ENCODE data around the gene SIAE. TPM values are rescaled to one million over a fixed set of nuclear protein-coding genes. Genes with fewer than 3 reads are reported as not detected.

The SIAE gene, protein sequence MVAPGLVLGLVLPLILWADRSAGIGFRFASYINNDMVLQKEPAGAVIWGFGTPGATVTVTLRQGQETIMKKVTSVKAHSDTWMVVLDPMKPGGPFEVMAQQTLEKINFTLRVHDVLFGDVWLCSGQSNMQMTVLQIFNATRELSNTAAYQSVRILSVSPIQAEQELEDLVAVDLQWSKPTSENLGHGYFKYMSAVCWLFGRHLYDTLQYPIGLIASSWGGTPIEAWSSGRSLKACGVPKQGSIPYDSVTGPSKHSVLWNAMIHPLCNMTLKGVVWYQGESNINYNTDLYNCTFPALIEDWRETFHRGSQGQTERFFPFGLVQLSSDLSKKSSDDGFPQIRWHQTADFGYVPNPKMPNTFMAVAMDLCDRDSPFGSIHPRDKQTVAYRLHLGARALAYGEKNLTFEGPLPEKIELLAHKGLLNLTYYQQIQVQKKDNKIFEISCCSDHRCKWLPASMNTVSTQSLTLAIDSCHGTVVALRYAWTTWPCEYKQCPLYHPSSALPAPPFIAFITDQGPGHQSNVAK
- total RNA-seq (10 to 100 TPM; 15.7 to 21.8 (median 19.1) TPM), polyA plus RNA-seq (10 to 100 TPM in 2 of 3 donors, 1 to 10 TPM in 1; 9.1 to 15.7 (median 12.8) TPM)
- long read RNA-seq, donor 1, full-length matches to known transcripts, result 3 of 4 reads
- long read RNA-seq, donor 1, partial matches to known transcripts, result 0 of 4 reads
- long read RNA-seq, donor 1, other reads (novel, unspliced or antisense), result 1 of 4 reads
- long read RNA-seq, donor 2, full-length matches to known transcripts, result 5 of 9 reads
- long read RNA-seq, donor 2, partial matches to known transcripts, result 4 of 9 reads
- long read RNA-seq, donor 2, other reads (novel, unspliced or antisense), result 0 of 9 reads

DNA sequence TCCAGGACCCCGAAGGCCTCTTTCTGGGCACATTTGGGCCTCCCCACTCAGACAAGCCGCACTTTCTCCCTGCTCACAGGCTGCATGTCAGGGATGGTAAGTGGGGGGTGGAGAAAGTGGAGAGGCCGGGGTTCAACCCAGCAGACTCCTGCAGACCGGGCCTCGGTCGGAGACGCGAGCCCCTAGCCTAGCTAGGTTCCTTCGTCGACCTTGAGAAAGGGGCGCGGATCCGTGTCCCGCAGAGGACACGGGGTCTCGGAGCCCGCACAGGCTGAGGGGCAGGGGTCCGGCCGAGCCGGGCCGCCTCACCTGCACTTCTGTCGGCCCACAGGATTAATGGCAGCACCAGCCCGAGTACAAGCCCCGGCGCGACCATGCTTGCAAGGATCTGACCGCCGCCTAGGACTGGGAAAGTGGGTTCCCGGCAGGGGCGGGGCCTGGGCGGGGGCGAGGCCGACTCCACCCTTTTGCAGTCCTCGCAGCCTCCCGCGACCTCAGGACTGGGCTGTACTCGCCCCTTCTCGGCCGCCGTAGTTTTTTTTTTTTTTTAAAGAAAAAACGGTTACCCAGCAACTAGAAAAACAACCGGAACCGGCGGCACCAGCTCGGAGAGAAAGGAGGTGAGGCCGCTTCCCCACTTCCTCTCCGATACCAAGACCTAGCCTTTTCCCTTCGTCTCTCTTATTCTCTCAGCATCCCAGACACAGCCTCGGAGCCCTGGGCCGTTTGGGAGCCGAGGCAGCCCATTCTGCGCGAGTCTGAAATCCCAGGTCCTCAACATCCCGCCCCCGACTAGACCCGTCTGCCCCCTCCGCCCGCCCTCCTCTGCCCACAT lies at the start of gene SIAE, which contains the start of gene SPA17:
SIAE (minus strand) TSS at position 407 of the 835 bp plus-strand sequence; CDS start at position 376, 31 bp downstream.
SPA17 (plus strand) TSS at position 572 of the 835 bp plus-strand sequence. CDS start 1,361 bp downstream, outside the sequence.
- ATAC-seq (peak; percentile 99), DNase-seq (peak; percentile 94 to 96)
- Histone ChIP-seq H3K27ac (peak within 1 kb of the TSS; percentile 75), H3K27me3 (ENCODE audit: insufficient read depth in 3 of 3, low read length in 2 of 3) (no peaks in the 10 kb centered on the region), H3K4me3 (peak within 1 kb of the TSS; percentile 77), H3K4me1 (peaks cover 14% of the 10 kb centered on the region), H3K36me3 (ENCODE audit: insufficient read depth in 1 of 2, low read depth in 1 of 2) (no peaks in the 10 kb centered on the region), H3K9me3 (no peaks in the 10 kb centered on the region)
- WGBS, 3 donors, result 1% methylated on average over 51 to 58 of the region's 58 CpGs
- TF ChIP-seq, protein P1, sequence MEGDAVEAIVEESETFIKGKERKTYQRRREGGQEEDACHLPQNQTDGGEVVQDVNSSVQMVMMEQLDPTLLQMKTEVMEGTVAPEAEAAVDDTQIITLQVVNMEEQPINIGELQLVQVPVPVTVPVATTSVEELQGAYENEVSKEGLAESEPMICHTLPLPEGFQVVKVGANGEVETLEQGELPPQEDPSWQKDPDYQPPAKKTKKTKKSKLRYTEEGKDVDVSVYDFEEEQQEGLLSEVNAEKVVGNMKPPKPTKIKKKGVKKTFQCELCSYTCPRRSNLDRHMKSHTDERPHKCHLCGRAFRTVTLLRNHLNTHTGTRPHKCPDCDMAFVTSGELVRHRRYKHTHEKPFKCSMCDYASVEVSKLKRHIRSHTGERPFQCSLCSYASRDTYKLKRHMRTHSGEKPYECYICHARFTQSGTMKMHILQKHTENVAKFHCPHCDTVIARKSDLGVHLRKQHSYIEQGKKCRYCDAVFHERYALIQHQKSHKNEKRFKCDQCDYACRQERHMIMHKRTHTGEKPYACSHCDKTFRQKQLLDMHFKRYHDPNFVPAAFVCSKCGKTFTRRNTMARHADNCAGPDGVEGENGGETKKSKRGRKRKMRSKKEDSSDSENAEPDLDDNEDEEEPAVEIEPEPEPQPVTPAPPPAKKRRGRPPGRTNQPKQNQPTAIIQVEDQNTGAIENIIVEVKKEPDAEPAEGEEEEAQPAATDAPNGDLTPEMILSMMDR (IDR thresholded peaks at IDR 0.05), result no peak
- intact Hi-C loops (cut with DNase I), result loop anchor here in 1 of 2 donors (5.0 kb wide), 1 partner anchor 89 kb away; the partner anchor contains the start of gene ESAM

DNA sequence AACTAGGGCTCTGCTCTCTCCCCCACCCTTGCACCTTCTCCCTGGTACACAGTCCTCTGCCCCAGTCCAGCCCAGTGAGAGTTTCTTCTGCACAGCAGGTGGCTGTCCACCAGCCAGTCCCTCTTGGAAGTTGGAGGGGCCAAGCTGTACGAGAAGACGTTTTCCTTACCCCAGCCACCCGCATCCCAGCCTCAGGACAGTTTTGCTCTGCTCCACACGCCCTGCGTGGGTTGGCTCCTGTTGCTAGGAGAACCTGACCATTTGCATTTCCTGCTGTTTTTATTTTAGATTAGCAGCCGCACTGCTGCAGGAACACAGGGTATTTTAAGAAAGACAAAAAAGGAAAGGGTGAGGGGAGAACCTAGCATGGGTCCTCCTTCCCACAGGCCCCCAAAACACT lies 48.6 kb upstream of the SIAE start:
- 39 to 44% (median 42%) methylated on average over 6 of the region's 6 CpGs for WGBS, 3 donors
- TF ChIP-seq, protein P1 (IDR thresholded peaks at IDR 0.05), result no peak
- Histone ChIP-seq H3K36me3 (ENCODE audit: insufficient read depth in 1 of 2, low read depth in 1 of 2) (no peaks in the 10 kb centered on the region), H3K9me3 (no peaks in the 10 kb centered on the region), H3K27me3 (ENCODE audit: insufficient read depth in 3 of 3, low read length in 2 of 3) (peaks cover 0 to 70% (median 9%) of the 10 kb centered on the region in 3 donors), H3K27ac (no peak overlapping the region), H3K4me1 (no peaks in the 10 kb centered on the region), H3K4me3 (no peak overlapping the region)
- ATAC-seq, result no peak
- intact Hi-C loops (cut with DNase I), result loop anchor here in 1 of 2 donors (5.0 kb wide), 1 partner anchor 45 kb away; no protein-coding TSS in a partner anchor
- DNase-seq, result no peak

DNA sequence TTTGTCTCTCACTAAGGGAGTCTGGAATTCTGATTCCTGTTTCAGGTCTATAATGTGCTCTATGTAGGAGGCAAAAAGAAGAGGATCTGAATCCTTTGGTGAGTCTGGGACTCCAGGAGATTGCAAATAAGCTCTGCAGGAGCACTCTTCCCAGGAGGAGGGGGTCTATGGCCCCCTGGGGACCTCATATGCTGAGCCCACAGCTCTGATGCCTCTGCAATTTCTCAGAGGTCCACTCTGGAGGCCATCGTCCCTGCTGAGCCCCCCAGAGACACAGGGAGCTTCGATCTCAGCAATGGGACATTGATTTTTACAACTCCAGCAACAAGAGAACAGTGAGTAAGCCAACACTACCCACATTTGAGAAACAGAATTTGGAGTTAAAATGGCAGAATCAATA lies 46.0 kb upstream of the SIAE start:
- H3K4me3 ChIP-seq, result no peak overlapping the region
- H3K4me1 ChIP-seq, result no peaks in the 10 kb centered on the region
- TF ChIP-seq, protein P1 (IDR thresholded peaks at IDR 0.05), result no peak
- no peak for ATAC-seq
- H3K36me3 ChIP-seq (ENCODE audit: insufficient read depth in 1 of 2, low read depth in 1 of 2), result no peaks in the 10 kb centered on the region
- no peak for DNase-seq
- WGBS, 3 donors, result 53 to 71% (median 64%) methylated on average over 2 of the region's 2 CpGs
- H3K27ac ChIP-seq, result no peak overlapping the region
- intact Hi-C loops (cut with DNase I), result no loop called here
- H3K27me3 ChIP-seq (ENCODE audit: insufficient read depth in 3 of 3, low read length in 2 of 3), result peaks cover 0 to 77% (median 4%) of the 10 kb centered on the region in 3 donors
- no peaks in the 10 kb centered on the region for H3K9me3 ChIP-seq

DNA sequence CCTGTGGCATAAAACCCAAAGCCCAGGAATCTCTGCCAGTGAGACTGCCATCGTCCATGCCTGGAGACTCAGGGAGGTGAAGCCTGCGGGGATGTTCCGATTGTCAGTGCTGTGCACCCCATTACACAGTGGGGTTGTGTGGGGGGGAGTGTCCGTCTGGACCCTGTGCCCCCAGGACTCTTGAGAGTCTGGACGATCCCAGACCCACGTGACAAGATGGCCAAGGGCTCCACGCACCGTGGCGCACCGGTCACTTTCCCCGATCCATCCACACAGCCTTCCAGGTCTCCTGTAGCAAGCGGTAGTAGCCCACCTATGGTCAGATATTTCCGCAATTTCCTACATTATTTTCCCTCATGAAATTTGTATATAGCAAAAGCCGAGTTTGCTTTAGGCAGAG lies 45.3 kb upstream of the SIAE start:
- Histone ChIP-seq H3K4me3 (no peak overlapping the region), H3K27ac (no peak overlapping the region), H3K9me3 (no peaks in the 10 kb centered on the region), H3K36me3 (ENCODE audit: insufficient read depth in 1 of 2, low read depth in 1 of 2) (no peaks in the 10 kb centered on the region), H3K4me1 (no peaks in the 10 kb centered on the region), H3K27me3 (ENCODE audit: insufficient read depth in 3 of 3, low read length in 2 of 3) (peaks cover 0 to 71% (median 4%) of the 10 kb centered on the region in 3 donors)
- ATAC-seq, result no peak
- TF ChIP-seq, protein P1 (IDR thresholded peaks at IDR 0.05), result no peak
- intact Hi-C loops (cut with DNase I), result no loop called here
- DNase-seq, result no peak
- WGBS, 3 donors, result 50 to 59% (median 52%) methylated on average over 14 of the region's 14 CpGs
